CD4-positive, alpha-beta T cell (primary cell): ENCODE measurements around the gene PSMD2. TPM values are rescaled to one million over a fixed set of nuclear protein-coding genes. Genes with fewer than 3 reads are reported as not detected.

Source experiments
- ATAC-seq: fragments of 200-7000 bp; cut with Tn5 transposase; one replicate; pipeline ENCODE4 v1.10.0; 2022; ENCODE audit warnings: mild to moderate bottlenecking; ENCODE audit not compliant: poor library complexity
- CTCF ChIA-PET: fragments of 350-600 bp; sonication (Branson Sonifier 250); formaldehyde crosslinking; loops from one replicate; lab custom pipeline; 2021; ENCODE audit warnings: antibody characterized with exemption, inconsistent platforms; lab: Charles Lee
- POLR2A ChIA-PET: fragments of 350-600 bp; sonication (Branson Sonifier 250); formaldehyde crosslinking; loops from one replicate; lab custom pipeline; 2021; ENCODE audit warnings: antibody characterized with exemption, inconsistent platforms; lab: Charles Lee
- DNase-seq, 14 experiments: peaks; one replicate each; pipeline ENCODE4 v3.0.0-alpha.2; 2013 to 2020; ENCODE audit warnings: mixed read lengths in 2 of 14
- H3K27ac ChIP-seq, 2 donors: one replicate each; pipeline versions ENCODE4 v1.5.1 to v1.7.0; 2013; ENCODE audit warnings: low read length in 2 of 2, low read depth in 1 of 2, mild to moderate bottlenecking in 1 of 2
- H3K27me3 ChIP-seq, 2 experiments: 1 replicate in 1 of 2; 2 replicates in 1 of 2; pipeline versions ENCODE4 v1.6.1 to v1.7.0; 2013; ENCODE audit warnings: low read length in 2 of 2, control low read depth in 1 of 2, mild to moderate bottlenecking in 1 of 2, moderate library complexity in 1 of 2; ENCODE audit not compliant: insufficient read depth in 2 of 2, control insufficient read depth in 1 of 2
- H3K36me3 ChIP-seq: one replicate; pipeline ENCODE4 v1.6.1; 2013; ENCODE audit warnings: low read length, control low read depth; ENCODE audit not compliant: insufficient read depth
- H3K4me1 ChIP-seq: one replicate; pipeline ENCODE4 v1.6.1; 2013; ENCODE audit warnings: low read length, control low read depth; ENCODE audit not compliant: insufficient read depth
- H3K4me3 ChIP-seq: one replicate; pipeline ENCODE4 v1.5.1; 2013; ENCODE audit warnings: mild to moderate bottlenecking, low read length, moderate library complexity
- H3K9me3 ChIP-seq, 2 experiments: 1 replicate in 1 of 2; 2 replicates in 1 of 2; pipeline versions ENCODE4 v1.6.1 to v1.7.0; 2013; ENCODE audit warnings: low read length in 2 of 2, mild to moderate bottlenecking in 2 of 2, control low read depth in 1 of 2, moderate library complexity in 1 of 2; ENCODE audit not compliant: control insufficient read depth in 1 of 2, insufficient read depth in 1 of 2
- H3K27ac Mint-ChIP-seq: one replicate; pipeline ENCODE4 v1.8.0; 2020; ENCODE audit warnings: mixed read lengths
- H3K27me3 Mint-ChIP-seq: one replicate; pipeline ENCODE4 v1.8.0; 2021; ENCODE audit warnings: mixed read lengths
- H3K36me3 Mint-ChIP-seq: one replicate; pipeline ENCODE4 v1.8.0; 2021; ENCODE audit warnings: low read depth, mixed read lengths
- H3K4me1 Mint-ChIP-seq: one replicate; pipeline ENCODE4 v1.8.0; 2021; ENCODE audit warnings: low read depth, mixed read lengths
- H3K4me3 Mint-ChIP-seq: one replicate; pipeline ENCODE4 v1.8.0; 2020; ENCODE audit warnings: mild to moderate bottlenecking, mixed read lengths
- H3K9me3 Mint-ChIP-seq: one replicate; pipeline ENCODE4 v1.8.0; 2020; ENCODE audit warnings: mixed read lengths
- CTCF ChIP-seq: fragments of 200-600 bp; IDR thresholded peaks from one replicate; pipeline ENCODE4 v1.8.0; 2022; ENCODE audit warnings: antibody characterized with exemption, mild to moderate bottlenecking
- intact Hi-C, 2 experiments: fragments of 100-400 bp; cut with DNase I in 1 of 2; cut with micrococcal nuclease in 1 of 2; formaldehyde crosslinking; loops; one replicate each; pipeline versions ENCODE4 v1.15.1 to v1.9.0; 2023 to 2025; cut with DNase I, micrococcal nuclease
- total RNA-seq, 174 experiments: library from RNA in 2 of 174; stranded (reverse) in 2 of 174; gene quantifications; one replicate each; pipeline ENCODE4 v1.2.3 and lab custom pipeline; 2021 to 2026

The PSMD2 gene
- total RNA-seq, 2 experiments from 2014 or later: 159 TPM

DNA sequence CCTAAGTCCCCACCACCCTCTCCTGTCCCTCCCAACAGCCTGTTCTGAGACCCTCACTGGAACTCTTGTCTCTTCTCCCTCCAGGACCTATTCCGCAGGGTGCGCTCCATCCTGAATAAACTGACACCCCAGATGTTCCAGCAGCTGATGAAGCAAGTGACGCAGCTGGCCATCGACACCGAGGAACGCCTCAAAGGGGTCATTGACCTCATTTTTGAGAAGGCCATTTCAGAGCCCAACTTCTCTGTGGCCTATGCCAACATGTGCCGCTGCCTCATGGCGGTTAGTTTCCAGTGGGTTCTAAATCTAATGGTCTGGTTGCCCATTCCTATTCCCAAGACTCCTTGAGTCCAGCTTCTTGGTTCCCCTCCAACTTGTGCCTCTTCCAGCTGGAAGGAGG, 24.7 kb downstream of the PSMD2 start:
- Mint-ChIP-seq H3K4me1 (peaks cover 8% of the 10 kb centered on the region), H3K27me3 (no peaks in the 10 kb centered on the region), H3K9me3 (no peaks in the 10 kb centered on the region), H3K27ac (no peak overlapping the region), H3K36me3 (peaks cover 97% of the 10 kb centered on the region), H3K4me3 (no peak overlapping the region)
- Histone ChIP-seq H3K27ac (no peak overlapping the region), H3K36me3 (peaks cover 99% of the 10 kb centered on the region), H3K4me1 (peaks cover 11% of the 10 kb centered on the region), H3K27me3 (no peaks in the 10 kb centered on the region), H3K9me3 (no peaks in the 10 kb centered on the region), H3K4me3 (no peak overlapping the region)
- intact Hi-C loops: no loop called here
- POLR2A ChIA-PET: no interaction called here
- no peak for DNase-seq
- CTCF ChIA-PET: no interaction called here
- no peak for ATAC-seq
- no peak for TF ChIP-seq CTCF

DNA sequence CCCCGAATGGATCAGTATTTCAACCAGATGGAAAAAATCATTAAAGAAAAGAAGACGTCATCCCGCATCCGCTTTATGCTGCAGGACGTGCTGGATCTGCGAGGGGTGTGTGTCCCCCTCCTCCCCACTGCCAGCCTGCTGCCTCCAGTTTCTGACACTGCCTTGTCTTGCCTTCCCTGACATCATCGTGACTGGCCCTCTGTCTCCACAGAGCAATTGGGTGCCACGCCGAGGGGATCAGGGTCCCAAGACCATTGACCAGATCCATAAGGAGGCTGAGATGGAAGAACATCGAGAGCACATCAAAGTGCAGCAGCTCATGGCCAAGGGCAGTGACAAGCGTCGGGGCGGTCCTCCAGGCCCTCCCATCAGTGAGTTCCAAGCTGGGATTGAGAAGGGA, 26.2 kb downstream of the PSMD2 start:
- no peaks in the 10 kb centered on the region for H3K9me3 Mint-ChIP-seq
- POLR2A ChIA-PET: interaction anchor here (1.1 kb wide), 1 partner anchor 10 kb away, joined by 3 read pairs; no protein-coding TSS in a partner anchor
- peaks cover 96% of the 10 kb centered on the region for H3K36me3 ChIP-seq
- DNase-seq (no peak), ATAC-seq (no peak)
- H3K27me3 Mint-ChIP-seq: no peaks in the 10 kb centered on the region
- no peak overlapping the region for H3K4me3 ChIP-seq
- no peaks in the 10 kb centered on the region for H3K9me3 ChIP-seq
- H3K4me1 Mint-ChIP-seq: peaks cover 4% of the 10 kb centered on the region
- peaks cover 100% of the 10 kb centered on the region for H3K36me3 Mint-ChIP-seq
- H3K4me3 Mint-ChIP-seq: no peak overlapping the region
- no peaks in the 10 kb centered on the region for H3K27me3 ChIP-seq
- peak overlapping the region; percentile 33 for H3K27ac Mint-ChIP-seq
- intact Hi-C loops: no loop called here
- TF ChIP-seq CTCF: no peak
- CTCF ChIA-PET: no interaction called here
- peaks cover 2% of the 10 kb centered on the region for H3K4me1 ChIP-seq
- H3K27ac ChIP-seq: no peak overlapping the region

GRCh38 chr3:184325715-184326369, 26.8 kb downstream of the PSMD2 start:
- Histone ChIP-seq H3K27me3 (no peaks in the 10 kb centered on the region), H3K4me1 (no peaks in the 10 kb centered on the region), H3K27ac (no peak overlapping the region), H3K36me3 (peaks cover 94% of the 10 kb centered on the region), H3K4me3 (no peak overlapping the region), H3K9me3 (no peaks in the 10 kb centered on the region)
- Mint-ChIP-seq H3K4me1 (peaks cover under 1% of the 10 kb centered on the region), H3K27ac (peak overlapping the region; percentile 33), H3K36me3 (peaks cover 99% of the 10 kb centered on the region), H3K9me3 (no peaks in the 10 kb centered on the region), H3K27me3 (no peaks in the 10 kb centered on the region), H3K4me3 (no peak overlapping the region)
- ChIA-PET POLR2A (interaction anchor here (1.1 kb wide), 1 partner anchor 10 kb away, joined by 3 read pairs; no protein-coding TSS in a partner anchor), CTCF (no interaction called here)
- intact Hi-C loops: no loop called here
- ATAC-seq (no peak), DNase-seq (no peak)
- TF ChIP-seq CTCF: no peak
